CD4-positive, alpha-beta T cell treated with Interleukin-15 for 1 hour (primary cell): ENCODE results near the gene AHNAK.

ENCODE experiments used
- DNase-seq: peaks from one replicate; pipeline ENCODE4 v3.0.0-alpha.2; 2020

The AHNAK gene

DNA sequence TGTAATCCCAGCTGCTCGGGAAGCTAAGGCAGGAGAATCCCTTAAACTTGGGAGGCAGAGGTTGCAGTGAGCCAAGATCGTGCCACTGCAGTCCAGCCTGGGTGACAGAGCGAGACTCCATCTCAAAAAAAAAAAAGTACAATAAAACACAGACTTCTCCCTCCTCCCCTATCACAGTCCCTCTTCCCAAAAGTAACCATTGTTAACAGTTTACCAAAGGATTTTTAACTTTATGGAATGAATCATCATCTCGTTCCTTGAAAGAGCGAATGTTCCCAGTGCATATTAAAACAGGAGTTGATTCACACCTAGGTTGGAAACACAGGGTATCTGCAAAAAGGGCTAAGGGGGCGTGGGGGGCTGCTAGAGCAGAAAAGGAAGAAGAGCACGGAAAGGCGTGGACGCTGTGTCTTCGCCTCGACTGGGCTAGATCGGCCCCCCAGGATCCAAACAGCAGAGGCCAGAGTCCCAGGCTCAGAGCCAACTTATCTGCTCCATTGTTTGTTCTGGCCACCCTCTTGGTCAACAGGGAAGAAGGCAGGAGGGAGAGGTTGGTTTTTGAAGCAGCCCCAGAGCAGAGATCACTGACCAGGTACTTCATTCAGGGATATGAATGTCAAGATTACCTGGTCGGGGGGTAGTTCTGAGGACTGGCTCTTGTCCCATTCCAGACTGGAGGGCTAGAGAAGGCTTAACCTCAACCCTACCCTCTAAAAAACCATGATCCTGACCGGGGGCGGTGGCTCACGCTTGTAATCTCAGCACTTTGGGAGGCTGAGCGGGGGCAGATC lies 2.1 kb upstream of the AHNAK start:
- no peak for DNase-seq

DNA sequence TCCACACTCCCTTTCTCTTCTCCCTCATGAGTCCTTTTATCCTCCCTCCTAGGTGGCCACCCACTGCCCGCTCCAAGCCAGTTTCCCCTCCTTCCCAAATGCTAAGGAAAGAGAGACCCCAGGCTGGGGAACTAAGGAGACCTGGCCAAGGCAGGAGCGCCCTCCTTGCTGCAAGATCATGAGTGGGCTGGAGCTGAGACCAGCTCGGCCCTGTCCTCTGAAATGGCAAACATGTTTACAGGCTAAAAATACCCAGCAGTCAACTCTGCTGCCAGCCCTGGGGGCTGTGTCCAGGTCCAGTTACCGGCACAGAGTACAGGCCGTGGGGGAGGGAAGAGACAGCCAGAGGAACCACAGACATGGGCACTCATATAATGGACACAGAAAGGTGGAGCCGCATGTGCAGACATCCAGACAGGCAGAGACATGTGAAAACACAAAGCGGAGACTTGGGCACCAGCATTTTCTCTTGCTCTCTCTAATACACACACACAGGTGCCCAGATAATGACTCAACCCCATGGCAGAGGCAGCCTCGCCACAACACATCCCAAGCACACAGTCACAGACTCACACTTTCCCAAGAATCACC lies 1.2 kb upstream of the AHNAK start:
- DNase-seq = no peak

DNA sequence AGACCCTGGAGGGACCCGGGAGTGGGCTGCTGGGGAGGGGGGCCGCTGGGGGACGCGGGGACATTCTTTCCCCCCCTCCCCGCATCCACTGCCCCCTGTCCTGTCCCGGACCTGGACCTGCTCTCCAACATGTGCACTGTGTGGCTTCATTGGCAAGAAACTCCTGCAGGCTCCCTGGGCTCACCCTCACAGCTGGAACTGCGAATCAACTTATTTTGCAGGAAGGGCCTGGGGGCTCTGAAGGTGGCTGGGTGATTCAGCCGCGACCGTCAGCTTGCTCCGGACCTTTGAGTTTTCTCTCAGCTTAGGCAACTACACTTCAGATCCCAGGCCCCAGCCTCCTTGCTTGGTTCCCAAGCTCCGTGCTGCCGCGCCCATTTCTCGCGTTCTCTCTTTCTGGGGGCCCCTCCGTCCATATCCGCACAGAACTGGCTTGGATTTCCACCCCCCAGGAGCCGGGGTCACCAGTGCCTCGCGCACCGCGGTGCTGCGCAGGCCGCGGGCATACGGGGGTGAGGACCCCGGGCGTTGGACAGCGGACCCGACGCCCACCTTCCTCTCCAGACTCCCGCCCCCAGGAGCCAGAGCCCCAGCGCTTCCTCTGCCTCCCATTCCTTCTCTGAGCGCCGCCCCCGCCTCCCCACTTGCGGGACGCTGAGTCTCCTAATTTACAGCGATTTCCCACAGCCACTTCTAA lies 471 bp upstream of the AHNAK start:
- DNase-seq = no peak

DNA sequence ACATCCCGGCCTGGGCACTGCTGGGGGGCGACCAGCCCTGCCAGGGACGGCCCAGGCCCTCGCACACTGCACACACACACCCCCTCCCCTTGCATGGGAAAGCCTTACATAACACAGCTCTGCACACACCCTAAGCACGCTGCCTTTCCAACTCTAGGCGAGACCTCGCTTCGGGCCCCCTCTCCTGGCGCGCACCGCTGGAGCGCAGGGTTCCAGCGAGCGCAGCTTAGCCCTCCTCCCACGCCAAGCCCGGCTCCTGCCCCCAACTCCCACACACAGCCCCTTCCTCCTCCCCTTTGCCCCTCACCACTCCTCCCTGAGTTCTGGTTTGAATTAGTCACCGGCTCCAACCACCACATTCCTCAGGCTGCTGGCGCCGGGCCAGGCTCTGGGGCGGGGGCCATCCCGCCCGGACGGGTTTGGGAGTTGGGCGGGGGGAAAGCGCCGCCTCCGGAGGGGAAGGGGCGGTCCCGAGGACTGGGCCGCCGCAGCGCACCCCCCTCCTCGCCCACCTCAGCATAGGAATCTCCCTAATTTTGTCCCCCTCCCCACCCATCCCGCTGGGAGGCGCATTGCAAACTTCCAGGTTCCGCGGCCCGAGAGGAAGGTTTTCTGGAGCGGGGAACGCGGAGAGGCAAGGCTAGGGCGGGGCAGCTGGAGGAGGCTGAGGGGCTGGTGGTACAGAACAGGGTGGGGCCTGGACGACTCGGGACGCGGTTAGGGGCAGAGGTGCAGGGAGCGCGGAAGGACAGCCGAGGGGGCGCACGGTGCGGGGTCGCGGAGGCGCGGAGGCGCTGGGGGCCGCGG lies 966 bp downstream of the AHNAK start:
- peak; percentile 70 for DNase-seq

DNA sequence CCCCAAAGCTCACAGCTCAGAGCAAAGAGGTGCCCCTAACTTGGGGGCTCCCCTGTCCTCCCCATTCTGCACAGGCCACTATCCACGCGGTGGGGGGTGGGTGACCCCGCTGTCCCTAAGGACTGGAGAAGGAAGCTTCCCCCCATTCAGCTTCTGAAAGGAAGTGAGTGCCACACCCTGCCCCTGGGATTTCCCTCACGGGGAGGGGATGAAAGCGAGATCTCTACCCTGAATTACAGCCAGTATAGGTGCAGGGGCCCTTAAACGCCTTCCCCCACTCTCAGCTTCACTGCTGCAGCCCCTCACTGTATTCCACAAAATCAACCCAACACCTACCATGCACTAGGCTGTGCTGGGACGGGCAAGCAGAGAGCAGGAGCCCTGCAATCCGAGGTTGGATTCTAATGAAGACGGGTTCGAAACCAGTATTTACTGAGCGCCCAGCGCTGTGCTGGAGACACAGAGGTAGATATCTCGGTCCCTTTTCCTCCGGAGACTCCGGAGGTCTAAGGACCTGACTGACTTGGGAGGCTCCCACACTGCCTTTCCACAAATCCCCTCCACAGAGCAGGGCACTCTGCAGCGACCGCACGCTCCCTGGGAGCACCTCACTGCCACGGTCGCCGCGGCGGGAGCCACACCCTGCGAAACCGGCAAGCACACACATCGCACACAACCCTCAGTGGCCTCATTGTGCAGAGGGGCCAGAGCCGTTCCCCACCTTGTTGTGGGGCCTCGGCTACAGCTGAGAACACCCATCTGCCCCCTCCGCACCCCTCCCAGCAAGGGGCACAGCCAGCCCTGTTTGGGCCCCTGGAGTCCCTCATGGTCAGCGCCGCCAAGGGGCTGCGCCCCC lies 1.8 kb downstream of the AHNAK start:
- peak; percentile 56 for DNase-seq

DNA sequence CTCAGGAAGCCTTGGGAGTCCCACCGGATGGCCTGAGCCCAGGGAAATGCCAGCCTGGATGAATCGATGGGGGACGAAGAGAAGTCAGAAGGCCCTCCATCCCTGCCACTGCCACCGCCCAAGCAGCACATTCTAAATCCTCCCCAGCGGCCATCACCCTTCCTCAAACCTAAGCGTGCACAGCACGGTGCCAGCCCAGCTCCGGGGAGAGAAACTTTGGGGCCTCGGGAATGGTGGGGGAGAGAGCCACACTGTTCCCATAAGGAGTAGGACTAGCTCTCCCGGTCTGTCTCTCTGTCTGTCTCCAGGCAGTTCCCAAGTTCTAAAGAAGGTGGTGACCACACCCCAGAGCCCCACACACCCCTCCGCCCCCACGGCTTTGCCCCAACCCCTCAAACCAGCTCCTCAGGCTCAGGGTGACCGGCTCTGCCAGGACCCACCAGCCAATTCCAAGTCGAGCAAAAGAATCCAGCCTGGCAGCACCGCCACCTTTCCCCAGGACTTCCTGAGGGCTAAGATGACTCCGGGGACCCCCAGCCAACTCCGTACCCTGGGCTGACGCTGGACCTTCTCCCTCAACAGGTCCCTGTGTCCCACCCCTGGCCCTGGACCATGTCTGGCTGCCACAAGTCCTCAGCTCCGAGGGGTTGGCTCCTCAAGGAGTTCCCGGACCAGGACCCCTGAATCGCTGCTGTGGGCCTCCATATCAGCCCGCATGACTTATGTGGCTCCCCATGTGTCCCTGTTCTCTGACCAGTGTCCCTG lies 2.7 kb downstream of the AHNAK start:
- DNase-seq = peak; percentile 17

DNA sequence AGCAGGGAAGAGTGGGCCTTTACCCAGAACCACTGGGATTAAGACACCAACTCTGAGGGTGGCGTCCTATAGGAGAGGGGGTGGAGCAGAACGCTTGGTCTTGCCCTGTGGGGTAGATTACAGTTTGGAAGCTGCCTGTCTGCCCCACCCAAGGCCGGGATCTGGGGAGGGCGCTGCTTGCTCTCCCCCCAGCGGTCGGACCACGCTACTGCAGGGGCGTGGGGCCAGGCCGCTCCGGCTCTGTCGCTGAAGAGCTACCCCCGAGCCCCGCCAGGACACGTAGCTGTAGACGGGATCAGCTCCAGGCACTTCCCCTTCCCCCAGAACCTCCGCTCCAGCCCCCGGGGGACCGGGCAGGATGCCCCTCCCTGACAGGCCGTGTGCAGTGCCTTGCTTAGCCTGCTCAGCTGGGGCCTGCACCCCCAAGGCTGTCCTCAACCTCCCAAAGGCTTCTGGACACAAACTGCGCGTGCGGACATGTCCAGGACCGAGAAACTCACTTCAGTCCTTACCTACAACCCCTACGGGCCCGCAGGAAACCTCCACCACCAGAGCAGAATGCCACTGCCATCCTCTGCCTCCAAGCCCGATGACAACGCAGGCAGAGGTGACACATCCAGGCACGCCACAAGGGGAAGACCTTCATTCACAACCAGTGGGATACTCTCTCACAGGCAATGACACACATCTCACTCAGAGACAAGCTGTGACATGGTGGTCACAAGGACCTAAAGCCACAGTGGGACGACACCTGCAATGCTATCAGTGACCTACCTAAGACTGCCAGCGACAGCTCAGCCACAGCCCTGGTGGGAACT lies 3.6 kb downstream of the AHNAK start:
- peak; percentile 79 for DNase-seq

DNA sequence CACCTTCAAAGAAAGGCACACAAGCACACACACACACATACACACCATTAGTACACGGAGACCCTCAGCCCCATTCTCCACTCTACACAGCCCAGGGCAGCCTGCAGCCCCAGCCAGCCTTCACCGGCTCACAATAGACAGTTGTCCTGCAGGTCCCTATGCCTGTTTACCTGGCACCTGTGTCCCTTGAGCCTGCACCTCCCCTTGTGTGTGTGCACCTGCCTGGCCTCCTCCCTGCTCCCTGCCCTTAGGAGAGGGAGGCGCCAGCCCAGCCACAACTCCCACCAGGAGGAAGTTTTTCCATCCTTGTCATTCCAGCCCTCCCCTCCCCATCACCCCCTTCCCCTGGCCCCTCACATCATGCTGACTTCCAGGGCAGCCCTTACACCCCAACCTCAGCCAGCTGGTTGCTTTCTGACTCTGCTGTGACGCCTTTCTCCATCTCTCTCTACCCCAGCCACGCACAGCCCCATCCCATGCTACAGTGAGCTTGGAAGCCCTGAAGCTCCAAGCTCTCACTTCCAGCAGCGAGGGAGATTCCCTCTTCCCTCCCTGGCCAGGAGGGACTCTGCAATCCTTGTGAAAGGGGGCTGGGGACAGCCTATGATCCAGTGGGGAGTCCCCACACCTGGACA lies 4.4 kb downstream of the AHNAK start:
- DNase-seq = peak; percentile 16

DNA sequence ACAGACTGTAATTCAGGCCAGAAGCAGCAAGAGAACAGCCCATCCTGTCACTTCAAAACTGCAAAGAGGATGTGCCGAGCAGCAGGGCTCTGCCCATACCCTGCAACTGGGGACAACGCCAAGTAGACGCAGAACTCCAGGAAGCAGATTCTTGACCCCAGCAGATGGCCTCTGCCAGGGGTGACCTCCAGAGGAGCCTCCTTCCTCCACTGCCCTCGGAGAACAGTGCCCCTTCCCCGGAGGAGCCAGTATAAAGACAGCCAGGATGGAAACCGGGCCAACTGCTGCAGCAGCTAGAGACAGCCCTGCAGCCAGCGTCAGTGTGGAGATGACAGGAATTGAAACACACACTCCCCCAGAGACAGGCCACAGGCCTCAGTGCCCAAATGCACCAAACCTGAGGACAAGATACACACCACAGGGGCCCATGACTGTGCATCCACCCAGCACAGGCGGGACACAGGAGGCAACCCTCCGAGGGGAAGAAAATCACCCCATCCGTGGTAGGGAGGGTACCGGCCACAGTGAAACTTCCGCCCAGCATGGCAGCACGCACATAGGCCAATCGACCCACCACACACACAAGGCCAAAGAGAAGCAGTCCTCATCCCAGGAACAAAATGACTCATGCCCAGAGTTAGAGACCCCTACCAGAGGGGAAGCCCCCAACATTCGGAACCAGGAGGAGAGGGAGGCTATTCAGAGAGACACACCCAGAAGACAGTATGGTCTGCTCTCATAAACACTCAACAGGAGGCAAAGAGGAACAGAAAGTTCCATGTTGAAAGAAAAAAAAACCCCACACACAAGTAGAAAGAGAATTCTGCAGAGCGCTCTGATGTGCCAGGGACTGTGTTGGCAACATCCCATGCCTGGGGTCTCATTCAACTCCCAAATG lies 5.6 kb downstream of the AHNAK start:
- DNase-seq = peak; percentile 52

DNA sequence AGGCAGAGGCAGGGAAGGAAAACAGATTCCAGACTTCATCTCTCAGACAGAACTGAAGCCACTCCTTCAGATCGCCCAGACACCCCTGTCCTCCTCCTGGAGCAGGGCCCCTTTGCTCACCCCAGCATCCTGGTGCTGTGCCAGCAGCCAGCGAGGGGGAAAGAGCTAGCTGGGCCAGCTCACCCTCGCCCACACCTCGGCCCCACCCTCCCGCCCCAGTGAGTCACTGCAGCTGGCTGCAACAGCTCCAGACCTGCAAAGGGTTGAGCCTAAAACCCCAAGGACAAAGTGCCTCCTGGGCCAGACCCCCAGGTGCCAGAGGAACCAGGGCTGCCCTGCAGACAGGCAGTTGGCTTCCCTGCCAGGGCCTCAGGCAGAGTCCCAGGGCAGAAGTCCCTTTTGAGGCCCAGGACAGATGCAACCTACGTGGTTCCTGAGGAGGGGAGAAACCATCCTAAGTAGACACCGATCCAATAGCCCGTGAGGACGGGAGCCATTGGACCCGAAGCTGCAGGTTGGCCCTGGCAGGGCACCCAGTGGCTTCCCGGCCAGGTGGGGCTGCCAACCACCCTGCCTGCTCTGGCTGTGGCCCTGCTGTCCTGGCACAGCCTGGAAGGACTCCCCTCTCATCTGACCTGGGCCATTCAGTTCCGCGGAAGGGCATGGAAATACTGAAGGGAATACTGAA lies 7.2 kb downstream of the AHNAK start:
- peak; percentile 51 for DNase-seq

DNA sequence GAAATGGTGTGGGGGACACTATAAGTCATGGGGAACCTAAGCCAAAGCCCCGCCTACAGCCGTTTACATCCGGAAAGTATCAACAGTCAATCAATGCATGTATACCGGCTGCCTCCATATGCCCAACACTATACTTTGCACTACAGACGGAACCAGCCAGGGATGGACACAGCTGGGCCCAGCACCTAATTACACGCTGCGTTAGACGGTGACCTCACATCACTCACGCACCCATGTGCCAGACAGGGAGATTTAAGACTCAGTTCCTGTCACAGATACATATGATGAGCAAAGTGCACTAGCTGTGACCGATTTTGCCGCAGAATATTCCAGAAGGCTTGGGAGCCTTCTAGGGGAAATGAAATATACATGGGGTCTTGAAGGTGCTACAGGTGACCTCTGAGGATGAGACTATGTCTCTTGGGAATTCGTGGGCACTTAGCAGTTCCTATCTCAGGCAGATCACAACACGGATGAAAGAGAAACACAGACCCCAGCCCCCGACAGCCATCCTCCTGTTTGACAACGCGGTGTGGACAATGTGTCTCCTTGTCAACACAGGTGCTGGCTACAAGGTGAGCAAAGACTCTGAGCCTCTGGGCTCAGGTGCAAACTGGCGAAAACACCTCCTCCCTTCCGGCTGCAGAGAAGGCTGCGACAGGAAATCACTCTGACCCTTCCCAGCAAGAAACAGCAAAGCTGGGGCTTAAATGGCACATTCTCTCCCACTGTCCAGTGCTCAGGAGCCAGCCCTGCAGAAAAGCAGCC lies 8.0 kb downstream of the AHNAK start:
- DNase-seq = no peak

DNA sequence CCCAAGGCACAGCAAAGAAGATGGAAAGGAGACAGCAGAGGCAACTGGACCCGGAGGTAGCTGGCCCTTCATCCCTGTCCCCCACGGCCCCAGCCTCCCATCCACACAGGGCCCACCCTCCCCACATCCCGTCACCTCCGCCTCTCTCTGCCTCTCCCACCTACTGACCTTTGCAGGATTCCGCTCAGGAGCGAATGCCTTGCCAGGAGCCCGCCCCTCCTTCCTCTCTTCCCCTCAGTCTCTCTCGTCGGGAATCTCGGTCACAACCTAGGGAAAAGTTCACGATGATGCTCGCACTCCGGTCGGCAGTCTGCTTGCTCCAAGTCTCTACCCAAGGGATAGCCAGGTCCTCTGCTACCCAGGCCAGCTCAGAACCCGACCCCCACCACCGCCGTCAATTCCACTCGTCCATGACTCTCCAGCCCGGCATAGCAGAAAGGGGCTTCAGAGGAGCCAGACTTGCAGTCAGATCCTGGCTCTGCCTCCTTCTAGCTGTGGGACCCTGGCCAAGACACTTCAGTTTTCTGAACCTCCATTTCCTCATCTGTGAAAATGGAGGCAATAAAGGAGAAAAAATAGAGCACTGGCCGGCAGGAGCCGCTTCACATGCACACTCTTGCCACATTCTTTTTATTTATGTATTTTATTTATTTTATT lies 10.2 kb downstream of the AHNAK start:
- DNase-seq = no peak

DNA sequence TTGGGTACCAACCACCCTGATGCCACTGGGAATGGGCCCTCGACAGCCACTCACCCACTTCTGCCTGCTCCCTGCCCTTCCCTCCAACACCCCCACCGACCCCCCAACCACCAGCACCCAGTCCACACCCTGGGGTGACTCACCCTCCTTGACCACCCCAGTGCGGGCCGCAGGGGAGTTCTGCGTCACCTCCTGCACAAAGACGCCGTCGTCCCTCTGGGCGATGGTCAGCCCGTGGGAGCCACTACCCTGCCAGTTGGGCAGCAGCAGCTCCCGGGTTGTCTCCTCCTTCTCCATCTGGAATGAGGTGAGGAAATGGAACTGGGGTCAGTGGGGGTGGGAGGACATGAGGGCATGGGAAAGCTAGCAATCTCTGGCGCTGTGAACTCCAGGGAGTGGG lies 10.8 kb downstream of the AHNAK start:
- no peak for DNase-seq

DNA sequence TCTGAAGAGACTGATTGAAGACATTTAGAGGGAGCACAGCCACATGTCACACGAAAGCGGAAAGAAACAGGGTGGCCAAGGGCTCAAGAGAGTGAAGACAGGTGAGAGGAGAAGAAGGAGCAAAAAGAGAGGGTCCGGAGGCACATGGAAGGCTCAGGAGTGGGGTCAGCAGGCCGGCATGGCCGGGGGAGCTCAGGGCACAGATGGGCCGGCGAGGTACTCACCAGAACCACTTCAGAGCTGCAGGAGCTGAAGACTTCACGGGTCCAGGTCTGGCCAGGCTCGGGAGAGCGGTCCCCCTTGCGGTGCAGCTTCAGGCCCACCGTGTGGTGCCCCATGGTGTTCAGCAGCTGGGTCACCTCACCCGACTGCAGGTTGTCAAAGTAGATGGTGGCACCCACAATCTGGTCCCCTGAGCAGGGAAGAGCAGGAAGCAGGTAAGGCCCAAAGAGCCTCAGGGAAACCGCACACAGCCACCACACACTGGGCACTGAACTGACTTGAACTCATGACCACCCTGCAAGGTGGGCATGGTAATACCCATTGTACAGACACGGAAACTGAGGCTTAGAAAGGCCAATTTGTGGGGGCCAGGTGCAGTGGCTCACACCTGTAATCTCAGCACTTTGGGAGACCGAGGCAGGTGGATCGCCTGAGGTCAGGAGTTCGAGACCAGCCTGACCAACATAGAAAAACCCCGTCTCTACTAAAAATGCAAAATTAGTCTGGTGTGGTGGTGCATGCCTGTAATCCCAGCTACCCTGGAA lies 11.6 kb downstream of the AHNAK start:
- DNase-seq = no peak

DNA sequence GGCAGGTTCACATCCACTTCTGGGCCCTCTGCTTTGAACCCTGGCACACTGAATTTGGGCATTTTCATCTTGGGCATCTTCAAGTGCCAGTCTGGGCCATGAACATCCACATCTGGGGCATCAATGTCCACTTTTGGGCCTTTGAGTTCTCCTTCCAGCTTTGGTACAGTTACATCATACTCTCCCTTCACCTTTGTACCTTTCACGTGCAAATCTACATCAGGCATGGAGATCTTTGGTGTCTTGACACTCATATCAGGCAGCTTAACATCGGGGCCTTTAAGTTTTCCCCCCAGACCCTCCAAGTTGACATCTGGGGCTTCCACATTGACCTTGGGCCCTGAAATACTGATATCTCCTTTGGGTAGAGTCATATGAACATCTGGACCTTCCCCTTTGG lies 14.5 kb downstream of the AHNAK start:
- DNase-seq = no peak

DNA sequence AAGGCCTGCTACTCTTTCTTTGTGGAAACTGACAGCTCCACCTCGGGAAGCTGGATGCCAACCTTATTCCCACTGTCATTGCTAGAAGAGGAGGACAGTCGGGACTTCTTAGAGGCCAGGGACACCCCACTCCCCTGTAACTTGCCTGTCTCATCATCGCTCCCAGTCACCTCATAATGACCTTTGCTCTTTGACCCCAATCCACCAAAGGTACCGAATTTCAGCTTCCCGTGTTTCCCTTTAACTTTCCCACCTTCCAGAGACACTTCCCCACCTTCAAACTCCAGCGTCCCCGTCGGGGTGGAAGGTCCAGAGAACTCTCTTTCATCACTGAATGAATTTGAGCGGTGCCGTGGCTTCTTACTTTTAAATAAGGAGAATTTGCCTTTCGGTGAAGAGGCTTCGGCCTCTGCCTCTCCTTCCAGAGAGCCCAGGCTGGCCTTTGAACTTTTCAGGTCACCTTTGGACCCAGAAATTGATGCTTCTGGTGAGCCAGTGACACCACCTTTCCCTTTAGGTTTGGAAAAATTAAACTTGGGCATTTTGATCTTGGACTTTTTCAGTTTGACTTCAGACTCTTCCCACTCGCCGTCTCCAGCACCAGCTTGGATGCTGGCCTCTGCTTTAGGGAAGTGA lies 29.8 kb downstream of the AHNAK start:
- no peak for DNase-seq
